GM12878 (cell line): ENCODE data around the gene PKMYT1. TPM values are rescaled to one million over a fixed set of nuclear protein-coding genes. Genes with fewer than 3 reads are reported as not detected.
A peak's percentile ranks its signal among the peaks of the same experiment; 100 is the strongest.

Source experiments
- ATAC-seq: fragments of 200-7000 bp; cut with Tn5 transposase; 3 replicates; pipeline ENCODE4 v1.9.1; 2020; ENCODE audit warnings: mild to moderate bottlenecking, moderate library complexity
- BruUV-seq: library from RNA; stranded (reverse); fragments of 400-500 nt; replicated peaks from 2 replicates; lab custom pipeline; 2021; lab: Mats Ljungman, UMichigan
- CTCF ChIA-PET: fragments of 300-600 bp; sonication (Branson Sonifier 250); formaldehyde crosslinking; extraction: SDS; loops from one replicate; lab custom pipeline; 2021; ENCODE audit warnings: inconsistent platforms; lab: Yijun Ruan, JAX
- POLR2A ChIA-PET: fragments of 350-600 bp; formaldehyde crosslinking; extraction: SDS; loops from one replicate; lab custom pipeline; 2021; ENCODE audit warnings: inconsistent platforms; lab: Charles Lee
- RAD21 ChIA-PET: fragments of 300-600 bp; sonication (Branson Sonifier 250); formaldehyde crosslinking; loops from one replicate; lab custom pipeline; 2023; ENCODE audit warnings: antibody characterized with exemption; ENCODE audit not compliant: unreplicated experiment; lab: Charles Lee
- SMC1A ChIA-PET: fragments of 300-600 bp; sonication (Branson Sonifier 250); formaldehyde crosslinking; loops from one replicate; lab custom pipeline; 2023; ENCODE audit not compliant: unreplicated experiment, uncharacterized antibody; lab: Charles Lee
- DNase-seq: peaks from one replicate; pipeline ENCODE4 v3.0.0-alpha.2; 2011; ENCODE audit warnings: low read depth, low spot score
- FAIRE-seq: peaks from 3 replicates; lab custom pipeline; 2011; peaks lifted over from hg19 to GRCh38; lab: Jason Lieb, UNC
- H2AFZ ChIP-seq: 2 replicates; pipeline ENCODE4 v1.6.0; 2011; ENCODE audit warnings: low read depth, low read length, control low read depth; ENCODE audit not compliant: control insufficient read depth
- H3K27ac ChIP-seq: 2 replicates; pipeline ENCODE4 v1.5.1; 2011; ENCODE audit warnings: control low read depth; ENCODE audit not compliant: control insufficient read depth, insufficient read depth
- H3K27me3 ChIP-seq, 2 experiments: replicated peaks in 1 of 2; 2 replicates each; pipeline versions ENCODE4 v1.6.0 to v1.6.1; 2011; ENCODE audit warnings: low read length in 1 of 2; ENCODE audit not compliant: control insufficient read depth in 2 of 2, insufficient read depth in 2 of 2
- H3K36me3 ChIP-seq, 2 experiments: 2 replicates each; pipeline ENCODE4 v1.5.1; 2011; ENCODE audit warnings: low read length in 1 of 2; ENCODE audit not compliant: control insufficient read depth in 2 of 2, insufficient read depth in 2 of 2
- H3K4me1 ChIP-seq: 2 replicates; pipeline ENCODE4 v1.6.1; 2011; ENCODE audit warnings: mild to moderate bottlenecking, low read length, moderate library complexity, mixed read lengths; ENCODE audit not compliant: control insufficient read depth, insufficient read depth
- H3K4me2 ChIP-seq: 2 replicates; pipeline ENCODE4 v1.6.0; 2011; ENCODE audit warnings: control low read depth; ENCODE audit not compliant: control insufficient read depth, insufficient read depth
- H3K4me3 ChIP-seq: fragments of 200-600 bp; sonication (generic); 2 replicates; pipeline ENCODE4 v1.5.1; 2016
- H3K79me2 ChIP-seq: 2 replicates; pipeline ENCODE4 v1.6.0; 2011; ENCODE audit warnings: low read length; ENCODE audit not compliant: control insufficient read depth, insufficient read depth
- H3K9ac ChIP-seq: 2 replicates; pipeline ENCODE4 v1.8.0; 2011; ENCODE audit warnings: low read length, control low read depth, mixed read lengths; ENCODE audit not compliant: control insufficient read depth, insufficient read depth
- H3K9me3 ChIP-seq: replicated peaks from 3 replicates; pipeline ENCODE4 v1.5.1; 2011; ENCODE audit warnings: mild to moderate bottlenecking, low read length; ENCODE audit not compliant: control insufficient read depth, insufficient read depth
- H4K20me1 ChIP-seq: 2 replicates; pipeline ENCODE4 v1.6.0; 2011; ENCODE audit not compliant: control insufficient read depth, insufficient read depth
- CBX3 ChIP-seq: fragments of 200-600 bp; sonication (generic); IDR thresholded peaks from 2 replicates; pipeline ENCODE4 v1.6.1; 2016; ENCODE audit warnings: low read depth, borderline replicate concordance
- E4F1 ChIP-seq: fragments of 450-650 bp; IDR thresholded peaks from 2 replicates; pipeline ENCODE4 v1.6.1; 2018; ENCODE audit warnings: borderline replicate concordance, mild to moderate bottlenecking; ENCODE audit not compliant: partially characterized antibody
- MEF2B ChIP-seq: fragments of 450-650 bp; IDR thresholded peaks from 2 replicates; pipeline ENCODE4 v1.6.1; 2018; ENCODE audit warnings: mild to moderate bottlenecking, moderate library complexity; ENCODE audit not compliant: partially characterized antibody, poor library complexity, severe bottlenecking
- NR2C1 ChIP-seq: fragments of 450-650 bp; IDR thresholded peaks from 2 replicates; pipeline ENCODE4 v1.6.1; 2017; ENCODE audit warnings: antibody characterized with exemption, mild to moderate bottlenecking, moderate library complexity
- NR2F1 ChIP-seq: fragments of 450-650 bp; conservative IDR thresholded peaks from 2 replicates; pipeline ENCODE4 v1.6.1; 2017; ENCODE audit warnings: mild to moderate bottlenecking
- PBX3 ChIP-seq: IDR thresholded peaks from 2 replicates; pipeline ENCODE4 v1.6.1; 2011; ENCODE audit warnings: mild to moderate bottlenecking, low read depth, low read length, moderate library complexity; ENCODE audit not compliant: insufficient replicate concordance
- PKNOX1 ChIP-seq: fragments of 450-650 bp; IDR thresholded peaks from 2 replicates; pipeline ENCODE4 v1.6.1; 2016; ENCODE audit warnings: mild to moderate bottlenecking
- STAT3 ChIP-seq: IDR thresholded peaks from 2 replicates; pipeline ENCODE4 v1.6.1; 2011; ENCODE audit warnings: low read depth, low read length, improper control_type of control experiment
- USF2 ChIP-seq: IDR thresholded peaks from 2 replicates; pipeline ENCODE4 v1.6.1; 2011; ENCODE audit warnings: low read depth, low read length, improper control_type of control experiment, borderline replicate concordance
- WRNIP1 ChIP-seq: IDR thresholded peaks from 2 replicates; pipeline ENCODE4 v1.6.1; 2011; ENCODE audit warnings: low read depth, low read length, improper control_type of control experiment, borderline replicate concordance
- ZNF217 ChIP-seq: fragments of 450-650 bp; IDR thresholded peaks from 2 replicates; pipeline ENCODE4 v1.6.1; 2017; ENCODE audit warnings: antibody characterized with exemption, mild to moderate bottlenecking
- WGBS: methylation state at CpG from one replicate; pipeline ENCODE4 v1.1.6; 2016; ENCODE audit warnings: low lambda C conversion rate; ENCODE audit not compliant: insufficient replicate concordance, insufficient coverage; ENCODE audit errors: missing lambda C conversion rate; 5-methylcytosine and 5-hydroxymethylcytosine counted together
- in situ Hi-C: fragments of 300-500 bp; cut with MboI; formaldehyde crosslinking; loops from 9 replicates; pipeline ENCODE4 v1.14.3; 2018; ENCODE audit warnings: mixed read lengths
- intact Hi-C: fragments of 100-400 bp; cut with micrococcal nuclease; formaldehyde crosslinking; loops from one replicate; pipeline ENCODE4 v1.14.2; 2022; ENCODE audit not compliant: unreplicated experiment
- polyA plus RNA-seq, 11 experiments: library from polyadenylated mRNA; depleted of rRNA in 4 of 11; unstranded in 6 of 11; stranded (reverse) in 5 of 11; fragments of >200 nt; fragmentation: Nextera tagmentation in 4 of 11; fragmentation: Illumina TruSeq in 1 of 11; extraction: Ambion mirVana in 4 of 11; extraction: Trizol in 1 of 11; gene quantifications; 1 replicate in 1 of 11; 2 replicates in 10 of 11; pipeline versions ENCODE4 v1.2.1 to v1.2.3, GENCODE V29; 2011 to 2016; ENCODE audit warnings: inconsistent platforms in 2 of 11, missing spikeins in 2 of 11, low read depth in 1 of 11
- total RNA-seq, 4 experiments: library from RNA; depleted of rRNA in 3 of 4; stranded (reverse); fragments of >200 nt in 3 of 4; fragmentation: Illumina TruSeq in 1 of 4; extraction: Trizol in 1 of 4; gene quantifications; 2 replicates each; pipeline versions ENCODE4 v1.2.1 to v1.2.3, GENCODE V29; 2013 to 2021

The PKMYT1 gene
- total and polyA plus RNA-seq, 10 of the 15 experiments (the other 5 are each of a cell fraction or from before 2014, with no cell fraction given) = 4.6 to 101 (median 29.9) TPM

- under 1% methylated on average over 29 of the region's 43 CpGs for WGBS
- DNase-seq = no peak
- peaks cover 7% of the 10 kb centered on the region for H3K4me1 ChIP-seq
- H3K79me2 ChIP-seq = peaks cover 11% of the 10 kb centered on the region
- TSS peak; percentile 64 for BruUV-seq
- H3K27me3 ChIP-seq = no peaks in the 10 kb centered on the region
- peak overlapping the region; percentile 74 for H3K4me3 ChIP-seq
- in situ Hi-C loops (no loop called here), intact Hi-C loops (loop anchor here (5.0 kb wide), 2 partner anchors 52 to 72 kb away; no protein-coding TSS in a partner anchor)
- no peak for TF ChIP-seq STAT3
- TF ChIP-seq MEF2B = no peak
- no peak for TF ChIP-seq WRNIP1
- peak; percentile 73 for TF ChIP-seq PKNOX1
- TF ChIP-seq CBX3 = no peak
- no peak for TF ChIP-seq ZNF217
- no peak for TF ChIP-seq USF2
- peak; percentile 60 for TF ChIP-seq PBX3
- no peak for TF ChIP-seq NR2C1
- no peak for TF ChIP-seq NR2F1
- TF ChIP-seq E4F1 = no peak
- SMC1A ChIA-PET = no interaction called here
- POLR2A ChIA-PET = interaction anchor here (0.6 to 2.9 kb wide), 4 partner anchors 10 to 69 kb away, joined by 3 to 18 read pairs (median 4); partner anchors contain the start of genes FLYWCH1 and PAQR4
- RAD21 ChIA-PET = interaction anchor here (1.0 to 2.4 kb wide), 2 partner anchors 10 to 24 kb away, joined by 4 to 6 read pairs; partner anchors contain the start of gene PAQR4
- no peaks in the 10 kb centered on the region for H3K9me3 ChIP-seq
- peak overlapping the region; percentile 88 for H3K27ac ChIP-seq
- CTCF ChIA-PET = interaction anchor here (0.5 to 1.9 kb wide), 6 partner anchors 10 to 129 kb away, joined by 3 to 7 read pairs (median 5); partner anchors contain the start of gene KREMEN2
- peak overlapping the region; percentile 88 for H3K4me2 ChIP-seq
- H3K36me3 ChIP-seq = peaks cover 0 to 11% of the 10 kb centered on the region in 2 experiments; a peak in 3 of 4 replicates
- no peak for FAIRE-seq
- H3K9ac ChIP-seq = peak overlapping the region; percentile 93
- ATAC-seq = peak; percentile 31
- peak overlapping the region; percentile 44 for H2AFZ ChIP-seq
- H4K20me1 ChIP-seq = no peaks in the 10 kb centered on the region
Observed at GRCh38 chr16:2979669-2980226, 498 bp downstream of the PKMYT1 start.
